GM18868 (cell line): ENCODE measurements around the gene SVIL.
"Not testable (repeated sequence)": the region's sequence is repeated elsewhere in the genome, so short reads cannot be mapped to it uniquely, and the experiment has no call there.

Source experiments
- ATAC-seq: cut with Tn5 transposase; IDR thresholded peaks from one replicate; pipeline ENCODE4 v1.9.1; 2021; ENCODE audit warnings: mild to moderate bottlenecking, moderate library complexity; ENCODE audit not compliant: unreplicated experiment

SVIL gene

DNA sequence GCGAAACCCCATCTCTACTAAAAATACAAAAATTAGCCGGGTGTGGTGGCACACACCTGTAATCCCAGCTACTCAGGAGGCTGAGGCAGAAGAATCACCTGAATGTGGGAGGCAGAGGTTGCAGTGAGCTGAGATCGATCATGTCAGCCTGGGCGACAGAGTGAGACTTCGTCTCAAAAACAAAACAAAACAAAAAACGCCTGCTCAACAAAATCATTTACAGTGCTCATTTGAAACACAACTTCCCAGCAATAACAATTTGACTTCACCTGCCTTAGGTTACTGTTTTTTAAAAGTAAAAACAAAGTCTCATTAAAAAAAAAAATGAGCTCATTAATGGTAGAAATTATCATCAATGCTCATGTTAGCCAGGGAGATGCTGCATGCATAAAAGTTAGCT, 10.4 kb downstream of the SVIL start:
- ATAC-seq = not testable (repeated sequence)

DNA sequence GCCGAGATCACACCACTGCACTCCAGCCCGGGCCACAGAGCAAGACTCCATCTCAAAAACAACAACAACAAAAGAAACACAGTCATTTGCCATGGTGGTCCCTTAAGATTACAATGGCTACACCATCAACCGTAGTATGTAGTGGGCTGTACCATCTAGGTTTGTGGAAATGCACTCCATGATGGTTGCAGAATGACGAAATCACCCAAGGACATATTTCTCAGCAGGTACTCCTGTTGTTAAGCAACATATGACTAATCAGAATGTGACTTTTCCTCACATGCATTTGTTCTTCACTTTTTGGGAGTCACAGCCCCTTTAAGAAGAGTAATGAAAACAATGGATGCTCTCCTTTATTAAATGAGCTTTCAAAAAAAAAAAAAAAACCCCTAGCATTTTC, 11.0 kb downstream of the SVIL start:
- no peak for ATAC-seq

DNA sequence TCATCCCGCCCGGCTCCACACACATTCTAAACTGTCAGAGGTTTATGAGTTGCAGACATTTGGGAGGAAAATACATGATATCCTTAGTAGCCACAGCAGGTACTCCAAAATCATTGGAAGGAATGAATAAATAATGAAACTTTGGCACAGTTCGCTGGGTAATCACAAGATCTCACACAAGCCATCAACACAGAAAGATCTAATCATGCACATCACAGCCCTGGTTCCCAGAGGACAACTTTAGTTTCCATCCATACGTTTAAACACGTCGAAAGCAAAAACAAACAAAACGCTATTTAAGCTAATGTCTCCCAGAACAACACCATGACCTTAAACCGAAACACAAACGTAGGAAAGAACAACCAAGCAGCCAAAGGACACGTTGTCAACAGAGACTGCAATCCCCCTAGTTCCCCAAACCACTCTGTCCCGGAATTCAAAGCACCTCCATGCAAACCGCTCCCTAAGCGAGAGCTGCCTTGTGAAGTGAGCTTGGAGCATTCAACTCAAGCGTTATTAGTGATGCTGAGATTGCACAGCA, 12.3 kb downstream of the SVIL start:
- ATAC-seq = no peak

DNA sequence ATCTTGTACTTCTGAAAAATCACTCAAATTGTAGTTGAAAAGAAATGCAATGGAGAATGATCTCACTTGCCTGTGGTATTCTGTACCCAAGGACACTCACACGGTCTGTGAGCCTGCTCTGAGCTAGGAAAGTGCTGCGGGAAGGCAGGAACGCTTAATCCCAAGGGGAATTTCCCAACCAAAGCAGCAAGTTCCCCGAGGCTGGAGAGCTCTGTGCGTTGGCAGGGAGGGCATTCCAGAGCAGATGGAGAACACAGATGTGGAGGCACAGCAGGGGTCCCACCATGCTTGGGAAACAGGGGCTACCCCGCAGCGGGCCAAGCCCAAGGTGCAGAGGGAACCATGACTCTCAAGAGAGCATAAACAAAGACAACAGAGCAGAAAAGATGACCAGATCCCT, 13.6 kb downstream of the SVIL start:
- no peak for ATAC-seq

DNA sequence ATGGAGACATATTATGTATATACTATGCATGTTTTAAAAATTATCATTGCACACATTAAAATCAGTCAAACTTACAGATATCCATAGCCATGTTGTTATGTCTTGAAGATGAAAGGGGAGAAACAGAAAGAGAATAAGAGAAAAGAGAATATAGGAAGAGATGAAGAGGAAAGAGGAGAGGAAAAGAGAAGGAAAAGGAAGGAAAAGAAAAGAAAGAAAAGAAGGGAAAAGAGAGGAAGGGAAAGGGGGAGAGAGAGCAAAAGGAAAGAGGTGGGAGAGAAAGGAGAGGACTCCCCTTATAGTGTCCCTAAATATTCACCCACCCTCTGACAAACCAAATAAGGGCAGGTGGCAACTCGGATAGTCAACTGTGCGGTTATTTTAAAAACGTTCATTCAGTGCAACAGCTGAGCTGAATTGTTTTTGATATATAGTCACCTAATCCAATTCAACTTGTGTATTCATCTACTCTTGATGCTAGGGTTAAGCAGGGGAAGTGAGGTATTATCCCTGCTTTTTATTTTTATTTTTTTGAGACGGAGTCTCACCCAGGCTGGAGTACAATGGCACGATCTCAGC, 14.6 kb downstream of the SVIL start:
- ATAC-seq = no peak

DNA sequence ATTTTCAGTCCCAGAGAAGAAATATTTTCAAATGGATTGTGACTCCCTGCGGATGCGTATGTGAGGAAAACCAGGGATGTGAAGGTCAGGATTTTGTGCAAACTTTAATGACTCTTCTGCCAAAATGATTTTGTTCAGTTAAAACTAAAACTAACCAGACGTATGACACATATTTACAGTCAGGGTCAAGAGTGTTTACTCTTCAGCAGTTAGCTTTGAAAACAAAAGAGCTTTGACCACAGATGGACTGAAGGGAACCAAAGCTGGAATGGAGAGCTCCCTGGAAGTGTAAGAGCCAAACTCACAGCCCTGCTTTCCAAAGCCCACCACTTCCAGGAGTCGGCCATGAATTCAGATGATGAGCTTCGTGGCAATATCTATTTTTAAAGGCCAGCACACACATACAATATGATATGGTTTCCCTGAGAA, 15.5 kb downstream of the SVIL start:
- ATAC-seq = no peak

DNA sequence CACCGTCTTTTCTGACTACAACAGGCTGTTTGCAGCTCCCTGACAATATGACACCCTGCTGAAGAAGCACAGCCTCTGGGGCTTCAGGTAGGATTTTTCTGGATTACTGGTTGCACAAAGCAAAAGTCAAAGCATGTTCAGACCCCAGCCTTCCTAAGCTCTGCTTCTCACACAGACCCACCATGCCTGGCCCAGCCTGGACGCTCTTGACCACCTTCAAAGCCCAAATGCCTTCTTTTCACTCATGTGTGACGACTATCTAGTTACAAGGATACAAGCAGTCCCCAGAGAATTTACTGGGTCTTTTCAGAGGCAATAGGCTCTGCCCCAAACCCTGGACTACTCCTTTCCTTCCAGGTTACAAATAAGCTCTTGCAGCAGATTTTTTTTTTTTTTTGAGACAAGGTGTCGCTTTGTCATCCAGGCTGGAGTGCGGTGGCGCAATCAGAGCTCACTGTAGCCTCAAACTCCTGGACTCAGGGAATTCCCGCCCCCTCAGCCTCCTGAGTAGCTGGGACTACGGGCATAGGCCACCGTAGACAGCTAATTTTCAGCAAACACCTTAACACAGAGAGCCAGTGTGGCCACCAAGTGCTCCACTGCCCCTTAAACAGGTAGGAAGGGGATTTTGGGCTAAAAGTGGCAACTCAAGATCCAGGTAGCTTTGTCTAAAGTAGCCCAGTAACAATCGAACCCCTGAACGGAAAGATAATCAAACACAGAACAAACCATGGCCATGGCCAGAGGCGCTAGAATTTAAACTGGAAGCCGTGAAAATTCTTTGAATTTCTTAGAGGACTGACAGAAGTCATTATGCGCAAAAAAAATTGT, 16.2 kb downstream of the SVIL start:
- no peak for ATAC-seq

DNA sequence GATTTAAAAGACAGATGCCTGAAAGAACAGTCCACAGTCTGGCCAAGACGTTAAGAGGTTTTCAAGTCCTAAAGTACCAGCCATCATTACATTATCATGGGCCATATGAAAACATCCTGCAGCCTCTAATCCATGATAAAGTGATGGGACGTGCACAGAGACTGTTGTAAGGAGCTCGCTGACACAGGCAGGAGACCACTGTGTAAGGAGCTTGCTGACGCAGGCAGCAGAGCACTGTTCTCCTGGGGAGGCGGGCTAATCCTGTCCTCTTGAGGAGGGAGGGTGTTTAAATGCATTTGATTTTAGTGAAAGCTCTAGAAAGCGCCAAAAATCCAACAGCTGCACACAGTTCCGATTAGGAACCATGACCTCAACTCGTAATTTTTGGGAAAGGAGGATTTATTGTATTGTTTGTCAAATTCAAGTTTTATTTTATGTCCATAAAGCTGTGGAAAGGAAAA, 16.9 kb downstream of the SVIL start:
- ATAC-seq = no peak

DNA sequence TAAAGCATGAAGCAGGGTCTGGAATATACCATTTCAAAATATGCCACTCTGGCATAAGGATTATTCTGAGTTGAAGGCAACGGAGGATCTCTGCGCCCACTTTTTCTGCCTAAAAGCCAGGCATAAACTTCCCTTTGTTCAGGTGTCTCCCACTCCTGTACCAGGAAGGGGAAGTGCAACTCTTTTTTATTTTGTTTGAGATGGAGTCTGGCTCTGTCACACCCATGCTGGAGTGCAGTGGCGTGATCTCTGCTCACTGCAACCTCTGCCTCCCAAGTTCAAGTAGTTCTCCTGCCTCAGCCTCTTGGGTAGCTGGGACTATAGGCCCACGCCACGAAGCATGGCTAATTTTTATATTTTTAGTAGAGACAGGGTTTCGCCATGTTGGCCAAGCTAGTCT, 18.2 kb downstream of the SVIL start:
- ATAC-seq = no peak

DNA sequence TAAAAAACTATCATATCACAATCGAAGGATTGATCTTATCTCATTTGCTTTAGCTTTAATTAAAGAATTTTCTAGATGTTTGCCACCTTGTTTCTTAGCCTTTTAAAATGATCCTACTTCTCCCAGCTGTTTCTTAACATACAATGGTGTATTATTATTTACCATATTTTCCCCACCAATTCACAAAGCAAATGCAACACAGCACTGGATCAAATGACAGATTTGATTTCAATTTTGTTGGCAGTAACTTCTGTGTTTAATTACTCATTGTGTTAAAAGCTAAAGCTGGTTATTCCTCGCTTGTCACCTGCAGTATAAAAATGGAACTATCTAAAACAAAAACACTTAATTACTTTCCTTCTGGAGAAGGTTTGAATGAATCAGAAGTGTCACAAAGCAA, 19.6 kb downstream of the SVIL start:
- no peak for ATAC-seq

DNA sequence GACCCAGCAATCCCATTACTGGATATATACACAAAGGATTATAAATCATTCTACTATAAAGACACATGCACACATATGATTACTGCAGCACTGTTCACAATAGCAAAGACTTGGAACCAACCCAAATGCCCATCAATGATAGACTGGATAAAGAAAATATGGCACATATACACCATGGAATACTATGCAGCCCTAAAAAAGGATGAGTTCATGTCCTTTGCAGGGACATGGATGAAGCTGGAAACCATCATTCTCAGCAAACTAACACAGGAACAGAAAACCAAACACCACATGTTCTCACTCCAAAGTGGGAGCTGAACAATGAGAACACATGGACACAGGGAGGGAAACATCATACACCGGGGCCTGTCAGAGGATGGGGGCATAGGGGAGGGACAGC, 20.5 kb downstream of the SVIL start:
- not testable (repeated sequence) for ATAC-seq

DNA sequence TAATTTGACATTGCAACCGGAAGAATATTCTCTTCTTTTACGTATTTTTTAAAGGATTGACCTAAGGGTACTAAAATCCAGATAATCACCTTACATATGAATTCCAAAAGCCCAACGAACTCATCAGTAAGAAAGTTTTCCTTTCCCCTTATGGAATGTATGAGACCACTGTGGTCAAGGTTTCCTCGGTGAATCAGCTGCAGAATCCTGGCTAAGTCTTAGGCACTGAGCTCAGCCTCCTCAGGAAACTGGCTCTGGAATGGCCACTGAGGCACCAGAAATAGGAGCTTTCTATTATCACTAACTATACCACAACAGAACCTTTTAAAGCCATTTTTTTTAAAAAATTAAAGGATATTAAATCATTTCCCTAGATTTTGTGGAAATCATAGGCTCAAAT, 21.0 kb downstream of the SVIL start:
- ATAC-seq = no peak

DNA sequence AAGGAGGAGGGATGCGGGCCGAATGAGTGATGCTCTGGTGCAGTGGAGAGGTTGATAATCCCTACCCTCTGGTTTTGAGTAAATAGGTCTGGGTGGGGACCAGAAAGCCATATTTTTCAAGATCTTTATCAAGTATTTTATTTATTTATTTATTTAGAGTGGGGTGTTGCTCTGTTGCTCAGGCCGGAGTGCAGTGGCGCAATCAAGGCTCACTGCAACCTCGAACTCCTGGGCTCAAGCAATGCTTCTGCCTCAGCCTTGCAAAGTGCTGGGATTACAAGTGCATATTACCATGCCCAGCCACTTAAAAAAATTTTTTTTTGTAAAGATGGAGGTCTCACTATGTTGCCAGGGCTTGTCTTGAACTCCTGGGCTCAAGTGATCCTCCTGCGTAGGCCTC, 21.6 kb downstream of the SVIL start:
- ATAC-seq = no peak

DNA sequence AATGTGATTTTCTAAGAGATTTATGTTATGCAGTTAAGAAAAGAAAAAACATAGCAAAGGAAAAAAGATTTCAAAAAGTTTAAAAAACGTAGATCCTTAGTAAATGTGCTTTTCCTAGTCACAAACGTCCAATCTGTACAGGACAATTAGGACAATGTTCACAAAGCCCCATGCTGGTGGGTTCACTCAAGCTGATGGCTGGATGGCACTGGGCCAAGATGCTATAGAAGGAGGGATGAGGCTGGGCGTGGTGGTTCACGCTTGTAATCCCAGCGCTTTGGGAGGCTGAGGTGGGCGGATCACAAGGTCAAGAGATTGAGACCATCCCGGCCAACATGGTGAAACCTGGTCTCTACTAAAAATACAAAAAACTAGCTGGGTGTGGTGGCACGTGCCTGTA, 22.1 kb downstream of the SVIL start:
- ATAC-seq = no peak

DNA sequence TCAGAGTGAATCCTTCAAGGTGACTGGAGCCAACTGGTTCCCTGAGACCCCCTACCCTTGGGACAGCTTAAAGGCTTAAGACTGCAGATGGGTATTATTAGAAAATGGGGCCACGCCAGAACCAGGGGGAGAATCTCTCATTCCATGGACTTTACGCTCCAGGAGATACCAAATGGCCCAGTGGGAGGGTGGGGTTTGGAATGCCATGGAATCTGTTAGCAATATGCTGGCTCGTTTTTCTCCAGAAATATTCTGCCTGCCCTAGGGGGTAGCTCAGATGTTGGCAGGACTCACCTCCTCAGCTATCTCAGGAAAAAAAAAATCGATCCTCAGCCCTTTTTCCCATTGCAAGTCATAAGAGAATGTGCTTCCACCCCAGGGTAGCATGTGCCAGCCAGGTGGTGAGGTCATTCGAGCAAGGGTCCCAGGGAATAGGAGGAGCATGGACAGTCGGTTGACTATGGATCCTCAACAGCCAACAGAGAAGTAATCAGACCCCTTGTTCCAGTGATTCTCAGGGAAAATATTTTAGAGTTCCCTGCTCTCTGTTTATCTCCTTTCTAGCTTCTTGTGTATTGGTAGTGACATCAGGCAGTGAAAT, 22.9 kb downstream of the SVIL start:
- ATAC-seq = no peak

DNA sequence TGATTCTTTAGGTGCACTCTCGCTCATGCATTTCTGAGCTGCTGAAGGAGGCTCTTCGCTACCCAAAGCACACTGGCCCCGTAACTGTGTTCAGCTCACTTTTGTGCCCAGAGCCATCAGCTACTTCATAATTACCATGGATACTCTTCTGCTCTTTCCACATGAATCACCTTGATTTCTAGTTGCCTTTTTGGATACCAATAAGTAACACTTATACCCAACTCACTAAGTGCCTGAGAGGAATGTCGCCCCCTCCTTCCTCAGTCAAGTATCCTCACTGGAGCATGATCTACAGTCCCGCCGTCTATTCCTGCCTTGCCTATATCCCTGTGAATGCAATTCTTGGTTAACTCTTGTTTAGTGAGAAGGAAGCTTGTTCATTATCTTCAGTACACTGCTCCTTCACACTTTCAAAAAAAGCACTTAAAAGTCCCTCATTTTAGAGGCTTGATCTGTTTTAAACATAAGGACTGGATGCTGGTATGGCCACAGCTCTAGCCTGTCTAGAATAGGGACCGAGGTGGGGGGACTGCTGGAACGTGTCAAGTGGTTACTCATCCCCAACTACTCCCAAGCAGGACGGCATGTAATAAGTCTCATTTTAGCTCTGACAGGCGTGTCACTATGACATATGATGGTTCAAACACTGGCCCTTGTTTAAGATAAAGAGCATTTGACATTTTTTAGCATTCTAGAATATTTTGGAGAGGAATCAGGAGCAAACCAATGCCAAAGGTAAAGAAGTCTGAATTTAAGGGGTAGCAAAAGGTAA, 23.7 kb downstream of the SVIL start:
- ATAC-seq = no peak

DNA sequence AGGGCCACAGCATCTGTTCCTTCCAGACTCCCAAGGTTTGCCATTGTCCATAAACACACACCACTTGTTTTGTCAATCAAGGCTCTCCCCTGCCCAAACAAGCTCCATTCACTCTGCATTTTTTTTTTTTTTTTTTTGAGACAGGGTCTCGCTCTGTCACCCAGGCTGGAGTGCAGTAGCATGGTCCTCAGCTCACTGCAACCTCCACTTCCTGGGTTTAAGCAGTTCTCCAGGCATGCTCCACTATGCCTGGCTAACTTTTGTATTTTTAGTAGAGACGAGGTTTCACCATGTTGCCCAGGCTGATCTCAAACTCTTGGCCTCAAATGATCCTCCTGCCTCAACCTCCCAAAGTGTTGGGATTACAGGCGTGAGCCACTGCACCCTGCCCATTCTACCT, 24.4 kb downstream of the SVIL start:
- ATAC-seq = not testable (repeated sequence)

DNA sequence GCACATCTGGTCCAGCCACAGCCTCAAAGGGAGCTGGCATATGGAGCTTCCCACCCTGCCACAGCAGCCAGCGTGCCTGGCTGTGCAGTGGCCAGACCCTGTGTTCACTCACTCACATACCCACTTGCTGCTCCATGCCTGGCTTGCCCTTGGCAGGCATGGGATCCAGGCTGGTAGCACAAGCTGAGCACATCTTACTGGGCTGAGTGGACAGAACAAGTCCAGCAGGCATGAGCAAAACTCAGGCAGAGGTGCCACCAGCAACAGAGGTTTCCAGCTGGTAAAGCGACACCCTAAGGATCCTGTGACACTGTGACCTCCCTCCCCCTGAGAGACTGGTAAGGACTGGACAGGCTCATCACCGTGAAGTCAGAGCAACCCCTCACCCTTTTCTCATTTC, 25.1 kb downstream of the SVIL start:
- no peak for ATAC-seq

DNA sequence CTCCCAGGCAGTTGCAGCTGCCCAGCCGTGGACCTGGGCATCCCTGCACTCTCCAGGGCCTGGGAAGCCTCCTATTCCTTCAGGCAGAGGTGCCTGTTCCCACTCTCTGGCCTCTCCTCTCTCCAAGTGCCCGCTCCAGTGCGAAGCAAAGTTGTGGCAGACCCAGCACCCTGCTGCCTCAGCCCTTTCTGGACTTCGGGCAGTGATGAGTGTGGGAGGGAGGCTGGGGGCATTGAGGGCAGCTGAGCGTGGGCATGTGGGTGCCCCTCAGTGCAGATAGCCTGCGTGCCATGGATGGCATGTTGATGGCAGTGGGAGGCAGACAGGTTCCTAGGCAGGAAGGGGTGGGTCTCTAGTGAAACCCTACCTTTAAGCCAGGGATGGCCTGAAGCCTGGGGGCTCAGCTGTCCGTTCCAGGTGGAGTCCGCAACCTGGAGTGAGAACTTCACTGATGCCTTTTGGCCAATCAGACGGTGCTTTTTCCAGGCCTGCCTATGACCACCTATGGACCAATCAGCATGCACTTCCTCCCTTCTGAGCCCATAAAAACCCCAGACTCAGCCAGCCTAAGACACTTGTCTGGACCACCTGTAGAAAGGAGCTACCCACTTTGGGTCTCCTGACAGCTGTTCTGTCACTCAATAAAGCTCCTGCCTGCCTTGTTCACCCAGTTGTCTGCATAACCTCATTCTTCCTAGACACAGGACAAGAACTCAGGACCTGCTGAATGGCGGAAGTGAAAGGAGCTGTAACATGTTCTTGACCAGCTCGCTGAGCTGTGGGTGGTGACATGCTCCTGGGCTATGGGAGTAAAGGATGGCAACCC, 26.1 kb downstream of the SVIL start:
- no peak for ATAC-seq

DNA sequence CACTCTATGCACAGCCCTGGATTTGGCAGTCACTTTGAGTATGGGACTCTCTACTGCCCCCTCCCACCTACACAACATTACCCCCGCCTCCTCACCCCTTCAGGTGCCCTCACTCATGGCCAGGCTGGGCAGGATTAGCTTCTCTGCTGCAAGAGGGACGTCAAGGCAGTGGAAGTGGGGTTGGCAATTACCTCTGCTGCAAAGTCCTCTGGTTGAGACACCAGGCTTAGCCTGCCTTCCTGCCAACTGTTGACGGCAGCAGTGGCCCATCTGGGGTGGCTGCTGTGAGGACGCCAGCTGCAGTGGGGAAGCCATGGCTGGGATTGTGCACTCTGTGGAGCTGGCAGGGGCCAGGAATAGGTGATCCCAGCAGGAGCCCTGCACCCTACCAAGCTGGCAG, 26.7 kb downstream of the SVIL start:
- no peak for ATAC-seq
